Panc1 (cell line): ENCODE data around the gene SLC7A1.

ENCODE experiments used
- POLR2AphosphoS5 ChIP-seq: IDR thresholded peaks from 2 replicates; pipeline ENCODE4 v1.6.1; 2012; ENCODE audit warnings: mild to moderate bottlenecking, low read depth, low read length, moderate library complexity
- SIN3A ChIP-seq: IDR thresholded peaks from 2 replicates; pipeline ENCODE4 v1.6.1; 2012; ENCODE audit warnings: low read depth, mild to moderate bottlenecking, low read length, moderate library complexity, borderline replicate concordance; ENCODE audit not compliant: insufficient read depth

GRCh38 chr13:29561918-29562317 is 33.6 kb downstream of the SLC7A1 start:
- no peak for TF ChIP-seq SIN3A
- no peak for TF ChIP-seq POLR2AphosphoS5
